SU-DHL-6 (cell line): ENCODE results near the gene AMBP.
A peak's percentile ranks its signal among the peaks of the same experiment; 100 is the strongest.

Source experiments
- H2AFZ ChIP-seq: fragments of 200-600 bp; sonication (generic); 2 replicates; pipeline ENCODE4 v1.6.1; 2014; ENCODE audit warnings: low read depth, mild to moderate bottlenecking, moderate library complexity, mixed read lengths, antibody characterized with exemption, low read length; ENCODE audit not compliant: severe bottlenecking
- H3F3A ChIP-seq: fragments of 200-600 bp; shearing (Covaris generic); 2 replicates; pipeline ENCODE4 v1.6.0; 2016; ENCODE audit warnings: antibody characterized with exemption, mild to moderate bottlenecking; ENCODE audit not compliant: insufficient read depth
- H3K27ac ChIP-seq: fragments of 200-600 bp; sonication (generic); 2 replicates; pipeline ENCODE4 v1.5.1; 2016; ENCODE audit warnings: low read depth, mild to moderate bottlenecking, low read length, moderate library complexity, mixed read lengths
- H3K27me3 ChIP-seq: fragments of 200-600 bp; sonication (generic), shearing (Covaris generic); 2 replicates; pipeline ENCODE4 v1.6.0; 2014; ENCODE audit warnings: mild to moderate bottlenecking, low read length
- H3K36me3 ChIP-seq: fragments of 200-600 bp; sonication (generic); 2 replicates; pipeline ENCODE4 v1.6.1; 2014; ENCODE audit warnings: mild to moderate bottlenecking, low read length, mixed read lengths
- H3K4me2 ChIP-seq: fragments of 300-600, 200-600 bp; shearing (Covaris generic), sonication (generic); 2 replicates; pipeline ENCODE4 v1.6.0; 2014; ENCODE audit warnings: low read length, low read depth, mild to moderate bottlenecking; ENCODE audit not compliant: poor library complexity, severe bottlenecking
- H3K4me3 ChIP-seq: fragments of 200-600 bp; sonication (generic); 2 replicates; pipeline ENCODE4 v1.5.1; 2014; ENCODE audit warnings: antibody characterized with exemption, low read length, mild to moderate bottlenecking, mixed read lengths; ENCODE audit not compliant: insufficient read depth, poor library complexity, severe bottlenecking
- H3K79me2 ChIP-seq: fragments of 200-600 bp; sonication (generic); 2 replicates; pipeline ENCODE4 v1.6.1; 2014; ENCODE audit warnings: mild to moderate bottlenecking, low read length, moderate library complexity; ENCODE audit not compliant: insufficient read depth
- H3K9ac ChIP-seq: fragments of 200-600 bp; sonication (generic); 2 replicates; pipeline ENCODE4 v1.7.0; 2014; ENCODE audit warnings: mild to moderate bottlenecking, low read length
- H3K9me2 ChIP-seq: fragments of 200-600 bp; sonication (generic); replicated peaks from 2 replicates; pipeline ENCODE4 v1.6.1; 2014; ENCODE audit warnings: low read length; ENCODE audit not compliant: insufficient read depth
- H3K9me3 ChIP-seq: fragments of 200-600 bp; sonication (generic); 2 replicates; pipeline ENCODE4 v1.6.1; 2014; ENCODE audit warnings: low read length, mixed read lengths; ENCODE audit not compliant: insufficient read depth
- H4K20me1 ChIP-seq: fragments of 200-600 bp; sonication (generic); 2 replicates; pipeline ENCODE4 v1.6.1; 2014; ENCODE audit warnings: low read depth, mild to moderate bottlenecking, antibody characterized with exemption, low read length, moderate library complexity, mixed read lengths
- CTCF ChIP-seq: fragments of 200-600 bp; sonication (generic); IDR thresholded peaks from one replicate; pipeline ENCODE4 v1.5.1; 2017; ENCODE audit warnings: antibody characterized with exemption, mild to moderate bottlenecking, low read length, moderate library complexity; ENCODE audit not compliant: insufficient read depth, poor library complexity, severe bottlenecking
- EZH2phosphoT487 ChIP-seq: fragments of 200-600 bp; sonication (generic), shearing (Covaris generic); conservative IDR thresholded peaks from 2 replicates; pipeline ENCODE4 v1.6.1; 2018; ENCODE audit warnings: mild to moderate bottlenecking, antibody characterized with exemption, low read length, moderate library complexity, mixed read lengths

The AMBP gene

GRCh38 chr9:114109124-114109523 is 31.0 kb upstream of the AMBP start:
- Histone ChIP-seq H3K36me3 (no peaks in the 10 kb centered on the region), H3K27me3 (no peaks in the 10 kb centered on the region), H3K27ac (no peak overlapping the region), H3K4me3 (no peak overlapping the region), H3K9ac (no peak overlapping the region), H3K4me2 (no peak overlapping the region), H3K9me2 (no peaks in the 10 kb centered on the region), H2AFZ (no peak overlapping the region), H3K9me3 (no peaks in the 10 kb centered on the region), H3F3A (no peaks in the 10 kb centered on the region), H3K79me2 (no peaks in the 10 kb centered on the region), H4K20me1 (no peaks in the 10 kb centered on the region)
- TF ChIP-seq CTCF (no peak), EZH2phosphoT487 (no peak)

- H3K4me3 ChIP-seq: no peak overlapping the region
- H4K20me1 ChIP-seq: no peaks in the 10 kb centered on the region
- H3K79me2 ChIP-seq: no peaks in the 10 kb centered on the region
- no peak overlapping the region for H3K4me2 ChIP-seq
- H3K36me3 ChIP-seq: no peaks in the 10 kb centered on the region
- no peaks in the 10 kb centered on the region for H3F3A ChIP-seq
- no peaks in the 10 kb centered on the region for H3K9me2 ChIP-seq
- no peak overlapping the region for H2AFZ ChIP-seq
- no peak for TF ChIP-seq EZH2phosphoT487
- peak; percentile 87 for TF ChIP-seq CTCF
- H3K27ac ChIP-seq: no peak overlapping the region
- H3K9me3 ChIP-seq: no peaks in the 10 kb centered on the region
- no peaks in the 10 kb centered on the region for H3K27me3 ChIP-seq
- no peak overlapping the region for H3K9ac ChIP-seq
These were observed 30.1 kb upstream of the AMBP start for GRCh38 chr9:114108016-114108833.

- no peaks in the 10 kb centered on the region for H3K9me2 ChIP-seq
- H3K79me2 ChIP-seq: no peaks in the 10 kb centered on the region
- H3K4me3 ChIP-seq: no peak overlapping the region
- no peak overlapping the region for H3K4me2 ChIP-seq
- H3K27me3 ChIP-seq: no peaks in the 10 kb centered on the region
- H3K9ac ChIP-seq: no peak overlapping the region
- H3K27ac ChIP-seq: no peak overlapping the region
- no peaks in the 10 kb centered on the region for H3K9me3 ChIP-seq
- no peak overlapping the region for H2AFZ ChIP-seq
- H3K36me3 ChIP-seq: no peaks in the 10 kb centered on the region
- no peak for TF ChIP-seq CTCF
- TF ChIP-seq EZH2phosphoT487: no peak
- H3F3A ChIP-seq: no peaks in the 10 kb centered on the region
- no peaks in the 10 kb centered on the region for H4K20me1 ChIP-seq
These were observed 29.3 kb upstream of the AMBP start for GRCh38 chr9:114107286-114108001.
